ENCODE measurements around the gene BCL2L13. TPM values are rescaled to one million over a fixed set of nuclear protein-coding genes. Genes with fewer than 3 reads are reported as not detected.

The BCL2L13 gene
- total RNA-seq, 1 donor: 64.3 TPM

GRCh38 chr22:17742527-17742902 is 104.0 kb downstream of the BCL2L13 start:
- peak; percentile 69 for DNase-seq (ENCODE audit: low read depth)
- TF ChIP-seq CTCF (IDR thresholded peaks at IDR 0.05; ENCODE audit: insufficient read depth, low read depth, low read length): peak; percentile 81
- H3K4me3 ChIP-seq (ENCODE audit: low read depth, low read length): no peak overlapping the region

- TF ChIP-seq CTCF (IDR thresholded peaks at IDR 0.05; ENCODE audit: insufficient read depth, low read depth, low read length): no peak
- no peak overlapping the region for H3K4me3 ChIP-seq (ENCODE audit: low read depth, low read length)
- no peak for DNase-seq (ENCODE audit: low read depth)
Measured at GRCh38 chr22:17743661-17744411, 105.3 kb downstream of the BCL2L13 start.

- H3K4me3 ChIP-seq (ENCODE audit: low read depth, low read length): no peak overlapping the region
- TF ChIP-seq CTCF (IDR thresholded peaks at IDR 0.05; ENCODE audit: insufficient read depth, low read depth, low read length): no peak
- DNase-seq (ENCODE audit: low read depth): no peak
Measured at GRCh38 chr22:17744430-17744829, 105.9 kb downstream of the BCL2L13 start.

- no peak for TF ChIP-seq CTCF (IDR thresholded peaks at IDR 0.05; ENCODE audit: insufficient read depth, low read depth, low read length)
- no peak overlapping the region for H3K4me3 ChIP-seq (ENCODE audit: low read depth, low read length)
- no peak for DNase-seq (ENCODE audit: low read depth)
Measured at GRCh38 chr22:17746916-17747315, 108.4 kb downstream of the BCL2L13 start.

- DNase-seq (ENCODE audit: low read depth): peak; percentile 24
- peak overlapping the region; percentile 29 for H3K4me3 ChIP-seq (ENCODE audit: low read depth, low read length)
- peak; percentile 46 for TF ChIP-seq CTCF (IDR thresholded peaks at IDR 0.05; ENCODE audit: insufficient read depth, low read depth, low read length)
Measured at GRCh38 chr22:17748555-17749353, 110.2 kb downstream of the BCL2L13 start.

GRCh38 chr22:17749605-17750395 is 111.2 kb downstream of the BCL2L13 start:
- DNase-seq (ENCODE audit: low read depth): no peak
- no peak for TF ChIP-seq CTCF (IDR thresholded peaks at IDR 0.05; ENCODE audit: insufficient read depth, low read depth, low read length)

More at GRCh38 chr22:17749605-17750395, 111.2 kb downstream of the BCL2L13 start:
- no peak overlapping the region for H3K4me3 ChIP-seq (ENCODE audit: low read depth, low read length)
